NOMO-1 (cell line): Measurements from ENCODE around the gene MRPL43.
"Not testable (repeated sequence)": the region's sequence is repeated elsewhere in the genome, so short reads cannot be mapped to it uniquely, and the experiment has no call there.

Experiments
- DNase-seq, 2 experiments: peaks; one replicate each; lab custom pipeline; 2025; ENCODE audit not compliant: unreplicated experiment in 2 of 2; lab: John Stamatoyannopoulos, UW

Gene MRPL43

GRCh38 chr10:100984672-100985177, 2.6 kb downstream of the MRPL43 start:
- DNase-seq, result no peak

GRCh38 chr10:100983868-100984671, 3.2 kb downstream of the MRPL43 start:
- DNase-seq, result no peak

GRCh38 chr10:100982916-100983830, 4.1 kb downstream of the MRPL43 start:
- DNase-seq, result no peak

GRCh38 chr10:100981178-100981772, 6.0 kb downstream of the MRPL43 start:
- DNase-seq, result no peak

- no peak for DNase-seq
Measured at GRCh38 chr10:100980711-100981110, 6.6 kb downstream of the MRPL43 start.

- DNase-seq, result no peak
Measured at GRCh38 chr10:100980311-100980710, 7.0 kb downstream of the MRPL43 start.

GRCh38 chr10:100979791-100980272, 7.5 kb downstream of the MRPL43 start:
- no peak for DNase-seq

GRCh38 chr10:100978901-100979195, 8.4 kb downstream of the MRPL43 start:
- no peak for DNase-seq

- no peak for DNase-seq
Measured at GRCh38 chr10:100978121-100978900, 9.0 kb downstream of the MRPL43 start.

GRCh38 chr10:100977436-100977835, 9.9 kb downstream of the MRPL43 start:
- no peak for DNase-seq

- no peak for DNase-seq
Measured at GRCh38 chr10:100976906-100977305, 10.4 kb downstream of the MRPL43 start.

- not testable (repeated sequence) for DNase-seq
Measured at GRCh38 chr10:100975397-100975796, 11.9 kb downstream of the MRPL43 start.

GRCh38 chr10:100972904-100973535, 14.3 kb downstream of the MRPL43 start:
- DNase-seq, result no peak

- no peak for DNase-seq
Measured at GRCh38 chr10:100972115-100972903, 15.0 kb downstream of the MRPL43 start.

GRCh38 chr10:100970914-100971811, 16.1 kb downstream of the MRPL43 start:
- no peak for DNase-seq

- DNase-seq, result no peak
Measured at GRCh38 chr10:100970076-100970913, 17.0 kb downstream of the MRPL43 start.
